ENCODE results near the gene CACNA1S.

The CACNA1S gene

DNA sequence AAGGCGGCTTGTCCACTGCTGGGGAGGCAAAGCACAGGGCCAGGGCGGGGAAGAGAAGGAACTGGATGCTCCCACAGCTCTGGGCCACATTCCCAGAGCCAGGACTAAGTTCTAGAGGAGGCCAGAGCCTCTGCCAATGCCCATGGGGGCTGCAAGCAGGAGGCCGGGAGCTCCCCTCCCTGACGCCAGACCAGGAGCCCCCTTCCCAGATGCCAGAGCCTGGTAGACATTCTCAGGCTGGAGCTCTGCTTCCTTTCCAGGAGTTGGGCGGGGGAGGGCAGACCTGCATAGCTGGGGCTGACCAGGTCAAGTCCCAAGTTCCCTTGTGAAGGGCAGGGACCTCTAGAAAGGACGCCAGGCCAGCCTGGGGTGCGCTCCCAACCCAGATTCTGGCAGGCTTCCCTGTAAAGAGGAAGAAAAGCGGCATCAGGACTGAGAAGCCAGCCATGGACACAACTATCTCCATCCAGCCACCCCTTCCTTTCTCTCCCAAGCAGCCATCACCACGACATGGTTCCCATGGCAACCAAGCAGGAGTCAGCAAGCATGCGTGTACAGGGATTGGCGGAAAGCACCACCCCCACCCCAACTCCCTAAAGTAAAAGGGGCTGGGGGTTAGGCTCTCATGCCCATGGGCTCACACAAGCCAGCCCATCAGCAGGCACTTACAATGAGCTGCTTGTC lies 102.1 kb downstream of the CACNA1S start:
- no peak for DNase-seq (ENCODE audit: low read depth)

DNA sequence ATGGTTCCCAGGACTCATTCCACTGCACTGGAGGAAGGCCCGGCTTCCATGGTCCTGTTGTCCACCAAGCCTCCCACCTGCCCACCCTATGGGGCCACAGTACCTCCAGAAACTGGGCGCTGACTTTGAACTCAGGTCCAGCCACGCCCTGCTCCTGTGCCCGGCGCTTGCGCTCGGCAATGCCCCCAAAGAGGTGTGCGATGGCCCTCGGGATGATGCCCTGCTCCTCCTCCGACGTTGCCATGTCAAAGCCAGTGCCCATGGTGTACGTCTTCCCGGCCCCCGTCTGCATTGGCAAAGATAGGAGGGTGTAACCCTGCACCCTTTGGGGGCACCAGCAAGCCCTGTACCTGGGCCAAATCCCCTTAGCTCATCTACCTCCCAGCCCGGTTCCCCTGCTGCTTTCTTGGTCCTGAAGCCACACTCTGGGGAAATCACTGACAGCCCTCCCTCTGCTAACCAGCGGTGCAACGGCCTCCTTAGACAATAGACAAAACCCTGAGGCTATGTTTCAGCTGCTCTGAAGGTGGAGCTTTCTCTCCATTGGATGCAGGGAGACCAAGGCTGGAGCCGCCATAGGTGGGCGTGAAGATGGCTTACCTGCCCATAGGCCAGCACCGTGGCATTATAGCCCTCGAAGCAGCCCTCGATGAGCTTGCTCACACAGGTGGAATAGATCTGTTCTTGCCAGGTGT lies 103.4 kb downstream of the CACNA1S start:
- DNase-seq (ENCODE audit: low read depth), result no peak

DNA sequence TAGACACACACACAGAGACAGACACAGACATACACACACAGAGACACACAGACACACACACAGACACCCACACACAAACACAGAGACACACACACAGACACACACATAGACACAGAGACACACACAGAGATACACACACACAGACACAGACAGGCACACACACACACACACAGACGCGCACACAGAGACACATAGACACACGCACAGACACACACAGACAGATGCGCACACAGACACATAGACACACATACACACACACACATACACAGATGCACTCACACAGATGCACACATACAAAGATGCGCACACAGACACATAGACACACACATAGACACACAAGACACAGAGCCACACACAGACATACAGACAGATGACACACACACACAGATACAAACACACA lies 104.7 kb downstream of the CACNA1S start:
- no peak for DNase-seq (ENCODE audit: low read depth)

DNA sequence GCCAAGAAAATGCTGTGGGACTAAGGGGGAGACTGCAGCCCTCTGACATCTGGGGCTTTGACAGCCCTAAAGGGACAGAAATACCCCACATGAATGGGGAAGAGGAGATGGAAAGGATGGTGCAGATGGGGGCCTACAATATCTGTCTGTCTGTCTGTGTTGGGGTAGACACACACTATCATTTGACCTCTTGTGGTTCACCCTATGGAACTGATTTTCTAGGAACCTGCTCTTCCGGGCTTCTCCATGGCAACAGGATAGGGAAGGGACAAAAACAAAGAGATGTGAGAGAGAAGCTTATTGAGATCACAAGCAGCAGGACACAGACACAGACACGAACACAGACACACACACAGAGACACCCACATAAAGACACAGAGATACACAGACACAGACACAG lies 105.8 kb downstream of the CACNA1S start:
- DNase-seq (ENCODE audit: low read depth), result no peak

DNA sequence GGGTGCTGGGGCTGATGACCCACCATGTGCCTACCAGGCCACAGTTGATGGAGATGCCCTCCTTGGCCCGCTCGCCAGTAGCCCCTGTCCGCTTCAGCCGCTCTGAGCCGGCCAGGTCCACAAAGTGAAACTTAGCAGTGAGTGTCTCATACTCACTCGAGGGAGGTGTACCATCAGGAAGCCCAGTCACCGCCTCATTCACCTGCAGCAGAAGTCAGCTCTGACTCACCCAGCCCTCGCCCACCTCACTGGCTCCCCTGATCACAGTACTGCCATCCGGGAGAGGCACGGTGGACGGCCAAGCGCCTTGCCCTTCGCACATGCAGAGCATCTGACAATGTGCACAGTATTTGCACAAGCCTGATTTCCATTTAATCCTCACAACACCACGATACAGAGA lies 107.5 kb downstream of the CACNA1S start:
- no peak for DNase-seq (ENCODE audit: low read depth)

DNA sequence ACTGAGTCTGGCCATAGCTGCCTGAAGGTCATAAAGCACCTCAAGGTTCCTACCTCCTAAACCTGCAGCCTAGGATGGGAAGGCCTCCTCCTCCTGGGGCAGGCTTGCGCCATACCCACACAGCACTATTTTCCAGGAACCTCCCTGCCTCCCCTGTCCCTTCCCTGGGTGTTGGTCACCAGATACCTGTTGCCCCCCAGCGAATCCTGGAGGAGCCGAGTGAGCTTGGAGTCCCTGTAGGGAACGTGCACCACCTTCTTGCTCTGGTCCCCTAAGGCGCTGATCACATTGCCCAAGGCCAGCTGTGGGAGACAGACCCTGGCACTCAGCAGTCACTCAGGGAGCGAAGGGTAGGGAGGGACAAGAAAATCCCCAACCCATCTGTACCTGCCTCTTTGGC lies 108.1 kb downstream of the CACNA1S start:
- DNase-seq (ENCODE audit: low read depth), result no peak

DNA sequence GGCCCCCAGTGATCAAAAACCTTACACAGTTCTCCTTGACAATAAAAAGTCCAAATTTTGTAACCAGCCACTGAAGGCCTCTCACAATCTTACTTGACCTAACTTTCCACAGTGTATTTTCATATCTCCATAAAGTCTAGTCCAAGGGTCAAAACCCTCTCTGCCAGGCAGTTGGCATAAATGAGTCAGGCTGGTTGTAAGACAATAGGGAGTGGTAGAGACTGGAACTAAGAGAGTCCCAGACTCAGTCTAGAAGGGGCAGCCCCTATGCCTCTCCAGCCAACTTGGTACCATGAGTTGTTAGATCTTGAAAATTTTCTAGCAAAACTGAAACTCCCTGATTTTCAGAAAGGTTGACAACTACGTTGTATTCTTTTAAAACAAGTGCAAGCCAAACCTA lies 109.7 kb downstream of the CACNA1S start:
- DNase-seq (ENCODE audit: low read depth), result no peak

DNA sequence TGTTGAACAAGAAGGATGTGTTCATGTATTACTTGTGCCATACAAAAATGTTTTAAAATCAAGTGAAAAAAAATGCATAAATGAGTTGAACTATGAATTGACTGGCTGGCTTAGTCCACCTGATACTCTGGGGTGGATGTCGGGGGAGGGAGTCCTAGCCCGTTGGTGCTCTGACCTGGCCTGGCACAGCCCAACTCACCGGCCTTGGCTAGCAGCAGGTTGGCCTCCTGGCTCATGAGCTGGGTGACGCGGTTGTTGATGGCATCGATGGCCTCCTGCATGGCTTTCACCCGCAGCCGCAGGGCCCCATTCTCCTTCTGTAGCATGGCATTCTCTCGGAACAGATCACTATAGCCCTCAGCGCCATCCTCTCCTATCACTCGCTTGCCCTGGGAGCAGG lies 110.3 kb downstream of the CACNA1S start:
- DNase-seq (ENCODE audit: low read depth), result no peak

DNA sequence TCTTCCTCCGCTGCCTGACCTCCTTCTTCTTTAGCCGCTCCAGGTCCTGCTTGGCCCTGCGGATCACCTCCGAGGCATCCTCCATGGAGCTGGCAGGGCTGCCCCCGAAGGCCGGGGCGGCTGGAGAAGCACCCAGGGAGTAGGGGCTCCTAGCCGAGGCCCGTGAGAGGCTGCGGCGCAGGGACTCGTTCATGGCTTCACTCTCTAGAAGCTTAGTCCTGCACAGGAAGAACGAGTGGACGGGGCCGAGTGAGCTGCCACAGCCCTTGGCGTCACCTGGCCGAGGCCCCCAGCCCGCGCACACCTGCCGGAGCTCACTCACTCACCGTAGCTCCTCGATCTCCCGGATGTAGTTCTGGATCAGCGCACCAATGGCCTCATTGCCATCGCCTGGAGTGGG lies 111.8 kb downstream of the CACNA1S start:
- no peak for DNase-seq (ENCODE audit: low read depth)

DNA sequence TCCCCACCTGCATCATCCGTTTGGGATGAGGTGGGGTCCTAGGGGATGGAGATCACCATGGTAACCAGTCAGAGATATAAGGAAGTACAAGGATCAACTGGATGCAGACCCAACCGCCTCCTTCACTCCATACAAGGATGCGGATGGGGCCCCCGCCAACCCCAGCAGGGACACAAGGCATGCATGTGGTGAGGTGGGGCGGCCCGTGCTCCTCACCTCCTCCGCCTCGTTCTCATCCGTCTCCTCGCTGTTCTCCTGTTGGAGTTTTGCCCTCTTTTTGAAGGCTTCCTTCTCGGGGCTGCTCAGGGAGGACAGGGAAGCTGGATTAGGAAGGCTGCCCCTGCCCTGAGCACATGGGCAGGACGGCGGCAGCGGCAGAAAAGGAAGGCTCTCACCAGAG lies 112.6 kb downstream of the CACNA1S start:
- no peak for DNase-seq (ENCODE audit: low read depth)

DNA sequence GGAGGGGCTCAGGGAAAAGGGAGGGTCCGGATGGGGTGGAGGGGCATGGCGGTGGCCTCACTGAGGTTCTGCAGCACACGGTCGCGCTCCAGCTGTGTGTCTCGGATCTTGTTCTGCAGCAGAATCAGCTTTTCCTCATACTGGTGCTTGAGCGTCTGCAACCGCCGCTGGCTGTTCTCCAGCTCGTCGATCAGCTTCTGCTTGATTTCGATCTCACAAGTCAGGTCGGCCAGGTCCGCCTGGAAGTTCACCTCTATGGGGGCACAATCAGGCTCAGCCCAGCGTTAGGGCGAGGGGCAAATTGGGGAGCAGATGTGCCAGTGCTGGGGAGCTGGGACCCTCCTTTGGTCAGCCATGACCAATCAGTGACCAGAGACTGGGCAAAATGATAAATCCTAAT lies 113.9 kb downstream of the CACNA1S start:
- no peak for DNase-seq (ENCODE audit: low read depth)

DNA sequence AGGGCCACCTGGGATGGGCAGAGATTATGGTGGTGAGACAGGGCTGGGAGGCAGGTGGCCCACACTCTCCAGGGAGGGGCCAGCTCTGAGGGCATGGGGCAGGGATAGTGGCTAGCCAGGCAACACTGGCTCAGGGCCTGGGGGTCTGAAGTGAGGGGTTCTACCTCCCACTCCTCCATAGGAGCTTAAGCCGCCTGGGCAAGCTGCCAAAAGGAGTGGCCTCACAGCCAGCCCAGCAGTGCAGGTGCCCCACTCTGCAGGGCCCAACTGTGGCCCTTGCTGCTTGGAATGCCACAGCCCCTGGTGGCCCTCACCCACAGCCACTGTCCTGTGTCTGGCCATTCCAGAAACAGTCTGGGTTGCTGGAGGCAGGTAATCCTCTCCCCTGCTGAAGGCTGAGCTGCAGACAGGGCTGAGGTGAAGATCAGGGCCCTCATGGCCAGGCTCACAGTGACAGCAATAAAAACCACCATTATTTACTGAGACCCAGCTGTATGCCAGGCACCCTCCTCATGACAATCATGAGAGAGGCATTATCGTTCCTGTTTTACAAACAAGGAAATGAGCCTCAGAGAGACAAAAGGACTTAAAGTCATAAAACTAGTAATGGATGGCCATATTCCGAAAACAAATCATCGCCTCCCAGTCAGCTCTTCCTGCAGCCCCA lies 119.7 kb downstream of the CACNA1S start:
- DNase-seq (ENCODE audit: low read depth), result no peak

DNA sequence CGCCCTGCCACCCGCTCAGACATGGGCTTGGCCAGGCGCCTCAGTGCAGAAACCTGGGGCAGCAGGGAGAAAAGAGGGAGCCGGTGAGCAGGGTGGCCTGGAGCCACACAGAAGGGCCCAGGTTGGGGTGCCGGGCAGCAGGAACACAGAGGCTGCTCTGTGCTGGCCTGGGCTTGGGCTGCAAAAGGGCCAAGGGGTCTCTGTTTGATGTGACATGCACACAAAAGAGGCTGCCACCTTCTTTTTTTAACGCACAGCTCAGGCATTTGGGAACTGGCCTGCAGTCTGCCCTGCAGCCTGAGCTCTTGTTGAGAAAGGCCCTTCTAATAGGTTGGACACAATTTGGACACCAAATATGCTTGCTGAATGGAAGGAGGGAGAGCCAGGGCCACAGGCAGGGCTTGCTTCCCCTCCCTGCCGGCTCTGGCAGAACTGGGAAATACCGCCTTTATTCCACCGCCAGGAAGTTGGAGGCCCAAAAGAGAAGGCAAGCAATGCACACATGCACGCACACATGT lies 121.1 kb downstream of the CACNA1S start:
- no peak for DNase-seq (ENCODE audit: low read depth)

DNA sequence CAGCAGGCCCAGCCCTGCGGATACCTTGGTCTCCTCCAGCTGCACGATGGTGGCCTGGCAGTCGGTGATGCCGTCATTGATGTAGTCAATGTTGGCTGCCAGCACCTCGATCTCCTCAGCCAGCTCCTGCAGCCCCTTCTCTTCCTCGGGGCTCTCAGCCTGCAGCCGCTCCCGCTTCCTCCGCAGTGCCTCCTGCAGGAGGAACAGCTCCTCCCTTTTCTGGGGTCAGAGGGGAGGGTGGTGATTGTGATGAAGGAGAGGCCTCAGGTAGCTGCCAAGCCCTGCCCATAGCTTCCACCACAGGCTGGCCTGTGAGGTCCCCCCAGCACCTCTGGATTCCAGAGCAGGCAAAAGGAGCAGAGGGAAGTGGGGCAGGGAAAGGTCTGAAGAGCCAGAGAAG lies 122.1 kb downstream of the CACNA1S start:
- no peak for DNase-seq (ENCODE audit: low read depth)

All from activated T-cell treated with anti-CD3 and anti-CD28 coated beads for 48 hours (primary cell).